ENCODE data around the gene NME7. TPM values are rescaled to one million over a fixed set of nuclear protein-coding genes. Genes with fewer than 3 reads are reported as not detected.

Gene NME7
- total RNA-seq, 1 donor from 2014 or later = 13.9 TPM

GRCh38 chr1:169089776-169090175 lies 277.8 kb downstream of the NME7 start:
- no peak for DNase-seq (ENCODE audit: low read depth)

- DNase-seq (ENCODE audit: low read depth) = no peak
These were observed 279.7 kb downstream of the NME7 start for GRCh38 chr1:169087876-169088275.

- DNase-seq (ENCODE audit: low read depth) = no peak
These were observed 280.8 kb downstream of the NME7 start for GRCh38 chr1:169086603-169087455.

GRCh38 chr1:169085911-169086310 lies 281.7 kb downstream of the NME7 start:
- no peak for DNase-seq (ENCODE audit: low read depth)

Other genes with a start within 250 kb of the NME7 start
- 19.8 and 21.3 TPM in 2 replicates for gene BLZF1, start 398 bp upstream of the NME7 start, total RNA-seq
- gene CCDC181, start 59.7 kb upstream of the NME7 start, total RNA-seq = 0.47 and 1.2 TPM in 2 replicates
- 11.2 and 14.6 TPM in 2 replicates for gene SLC19A2, start 118.1 kb upstream of the NME7 start, total RNA-seq
- not detected in 2 replicates for gene F5, start 218.7 kb upstream of the NME7 start, total RNA-seq